GM18520 (cell line): Measurements from ENCODE around the gene NOSIP.

ENCODE experiments used
- ATAC-seq: cut with Tn5 transposase; IDR thresholded peaks from one replicate; pipeline ENCODE4 v1.9.1; 2021; ENCODE audit not compliant: unreplicated experiment

NOSIP gene

DNA sequence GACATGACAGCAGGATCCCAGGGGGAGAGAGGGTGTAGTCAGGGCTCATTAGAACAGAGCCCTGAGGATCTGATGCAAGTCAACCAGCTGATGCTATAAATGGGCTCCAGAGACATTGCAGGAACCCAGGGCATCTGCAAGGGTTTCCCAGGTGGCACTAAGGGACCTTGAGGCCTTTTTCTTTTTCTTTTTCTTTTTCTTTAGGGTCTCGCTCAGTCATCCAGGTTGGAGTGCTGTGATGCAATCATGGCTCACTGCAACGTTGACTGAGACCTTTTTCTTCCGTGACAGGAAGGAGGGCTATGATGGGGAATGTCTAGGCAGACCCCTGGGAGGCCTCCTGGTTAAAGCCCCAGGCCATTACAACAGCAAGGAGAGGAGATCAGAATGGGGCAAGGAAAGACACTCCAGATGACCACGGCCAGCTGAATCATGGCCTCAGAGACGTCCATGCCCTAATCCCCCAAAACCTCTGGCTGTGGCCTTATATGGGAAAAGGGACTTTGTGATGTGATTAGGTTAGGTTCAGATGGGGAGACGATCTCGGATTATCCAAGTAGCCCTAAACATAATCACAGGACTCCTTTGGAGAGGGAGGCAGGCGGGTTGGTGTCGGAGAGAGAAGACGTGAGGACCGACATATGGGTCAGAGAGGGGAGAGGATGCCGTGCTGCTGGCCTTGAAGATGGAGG lies 72.4 kb downstream of the NOSIP start:
- no peak for ATAC-seq

DNA sequence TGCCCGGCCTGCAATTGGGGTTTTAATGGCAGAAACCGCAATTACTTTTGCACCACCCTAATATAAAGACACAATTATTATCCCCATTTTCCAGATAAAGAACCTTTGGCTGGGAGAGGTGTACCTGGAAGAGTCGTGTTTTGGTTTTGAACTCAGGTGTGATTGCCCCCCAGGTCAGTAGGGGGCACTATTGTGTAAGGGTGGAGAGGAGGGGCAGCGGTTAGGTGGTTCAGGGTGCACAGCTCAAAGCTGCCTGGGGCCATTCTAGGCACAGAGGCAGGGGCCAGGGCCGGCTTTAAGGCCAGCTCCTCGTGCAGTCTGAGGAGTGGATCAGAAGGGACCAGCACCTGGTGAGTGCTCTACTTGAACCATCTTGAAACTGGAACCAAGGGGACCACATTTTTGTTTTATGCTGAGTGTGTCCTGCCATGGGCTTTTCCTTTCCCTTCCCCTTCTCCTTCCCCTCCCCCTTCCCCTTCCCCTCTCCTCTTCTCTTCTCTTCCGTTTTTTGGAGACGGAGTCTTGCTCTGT lies 73.7 kb downstream of the NOSIP start:
- ATAC-seq = no peak
